Gastroesophageal sphincter (tissue), 4 donors: ENCODE measurements around the gene ICOSLG. TPM values are rescaled to one million over a fixed set of nuclear protein-coding genes. Genes with fewer than 3 reads are reported as not detected.

Source experiments
- ATAC-seq: fragments of 150-250 bp; one replicate; pipeline ENCODE4 v1.9.1; 2016; ENCODE audit warnings: mild to moderate bottlenecking, moderate library complexity
- H3K27ac ChIP-seq, 4 donors: fragments of 200-600 bp; sonication (generic) in 3 of 4; 1 replicate in 3 of 4; 2 replicates in 1 of 4; pipeline ENCODE4 v1.5.1; 2016 to 2019
- H3K27me3 ChIP-seq: fragments of 200-600 bp; sonication (generic); one replicate; pipeline ENCODE4 v1.5.1; 2019
- H3K36me3 ChIP-seq, 2 donors: fragments of 200-600 bp; sonication (generic); one replicate each; pipeline ENCODE4 v1.5.1; 2019; ENCODE audit warnings: control low read depth in 1 of 2
- H3K4me1 ChIP-seq, 3 donors: fragments of 200-600 bp; sonication (generic); 1 replicate in 2 of 3; 2 replicates in 1 of 3; pipeline ENCODE4 v1.5.1; 2016 to 2019; ENCODE audit warnings: control low read depth in 2 of 3
- H3K4me3 ChIP-seq, 2 donors: fragments of 200-600 bp; sonication (generic); one replicate each; pipeline ENCODE4 v1.5.1; 2019; ENCODE audit warnings: mild to moderate bottlenecking in 1 of 2, moderate library complexity in 1 of 2
- H3K9me3 ChIP-seq, 3 donors: fragments of 200-600 bp; sonication (generic); one replicate each; pipeline ENCODE4 v1.5.1; 2017 to 2019; ENCODE audit warnings: control low read depth in 2 of 3
- EP300 ChIP-seq: sonication (generic); formaldehyde crosslinking; IDR thresholded peaks from one replicate; pipeline ENCODE4 v1.6.1; 2017; ENCODE audit warnings: antibody characterized with exemption, mild to moderate bottlenecking
- POLR2A ChIP-seq, 2 donors: fragments of 450-650 bp; IDR thresholded peaks; one replicate each; pipeline ENCODE4 v1.6.1; 2017; ENCODE audit warnings: antibody characterized with exemption in 2 of 2, mild to moderate bottlenecking in 2 of 2, moderate library complexity in 1 of 2
- POLR2AphosphoS5 ChIP-seq: sonication (generic); formaldehyde crosslinking; IDR thresholded peaks from one replicate; pipeline ENCODE4 v1.6.1; 2017; ENCODE audit warnings: antibody characterized with exemption
- WGBS, 2 donors: methylation state at CpG; one replicate each; pipeline ENCODE4 v1.1.5; 2018; ENCODE audit warnings: low coverage in 1 of 2; 5-methylcytosine and 5-hydroxymethylcytosine counted together
- total RNA-seq, 4 donors: library from RNA; depleted of rRNA; stranded (reverse); fragments of >200 nt; gene quantifications; one replicate each; pipeline ENCODE4 v1.1.0, GENCODE V29; 2016
- TF ChIP-seq, protein P1 (sequence below), 4 experiments: fragments of 200-600 bp in 2 of 4; fragments of 450-650 bp in 2 of 4; sonication (generic) in 1 of 4; IDR thresholded peaks; one replicate each; pipeline ENCODE4 v1.5.1; 2017 to 2019; ENCODE audit warnings: antibody characterized with exemption in 4 of 4, mild to moderate bottlenecking in 2 of 4, moderate library complexity in 2 of 4

The ICOSLG gene
- total RNA-seq, 4 donors from 2014 or later, result 0.40 to 1.9 (median 0.80) TPM

DNA sequence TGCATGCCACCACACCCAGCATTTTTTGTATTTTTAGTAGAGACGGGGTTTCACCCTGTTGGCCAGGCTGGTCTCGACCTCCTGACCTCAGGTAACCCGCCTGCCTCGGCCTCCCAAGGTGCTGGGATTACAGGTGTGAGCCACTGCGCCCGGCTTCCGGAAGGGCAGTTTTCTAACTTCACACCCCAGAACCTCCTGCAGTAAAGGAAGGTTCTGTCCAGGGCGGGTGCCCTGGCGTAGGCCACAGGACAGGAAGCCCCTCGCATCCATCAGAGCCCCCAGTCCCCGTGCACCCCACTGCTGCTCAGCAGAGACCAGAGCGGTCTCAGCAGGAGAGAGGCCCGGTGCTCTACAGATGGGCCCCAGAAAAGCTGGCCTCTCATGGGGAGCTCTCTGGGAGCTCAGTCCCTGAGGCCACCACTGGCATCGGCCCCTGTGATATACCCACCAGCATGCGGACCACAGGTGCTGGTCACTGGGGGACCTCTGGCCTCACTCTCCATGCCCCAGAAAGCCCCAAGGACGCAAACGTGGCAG lies 25.1 kb upstream of the ICOSLG start:
- Histone ChIP-seq H3K27me3 (peaks cover 36% of the 10 kb centered on the region), H3K9me3 (no peaks in the 10 kb centered on the region), H3K36me3 (no peaks in the 10 kb centered on the region), H3K27ac (no peak overlapping the region), H3K4me1 (no peaks in the 10 kb centered on the region), H3K4me3 (no peak overlapping the region)
- TF ChIP-seq, protein P1, sequence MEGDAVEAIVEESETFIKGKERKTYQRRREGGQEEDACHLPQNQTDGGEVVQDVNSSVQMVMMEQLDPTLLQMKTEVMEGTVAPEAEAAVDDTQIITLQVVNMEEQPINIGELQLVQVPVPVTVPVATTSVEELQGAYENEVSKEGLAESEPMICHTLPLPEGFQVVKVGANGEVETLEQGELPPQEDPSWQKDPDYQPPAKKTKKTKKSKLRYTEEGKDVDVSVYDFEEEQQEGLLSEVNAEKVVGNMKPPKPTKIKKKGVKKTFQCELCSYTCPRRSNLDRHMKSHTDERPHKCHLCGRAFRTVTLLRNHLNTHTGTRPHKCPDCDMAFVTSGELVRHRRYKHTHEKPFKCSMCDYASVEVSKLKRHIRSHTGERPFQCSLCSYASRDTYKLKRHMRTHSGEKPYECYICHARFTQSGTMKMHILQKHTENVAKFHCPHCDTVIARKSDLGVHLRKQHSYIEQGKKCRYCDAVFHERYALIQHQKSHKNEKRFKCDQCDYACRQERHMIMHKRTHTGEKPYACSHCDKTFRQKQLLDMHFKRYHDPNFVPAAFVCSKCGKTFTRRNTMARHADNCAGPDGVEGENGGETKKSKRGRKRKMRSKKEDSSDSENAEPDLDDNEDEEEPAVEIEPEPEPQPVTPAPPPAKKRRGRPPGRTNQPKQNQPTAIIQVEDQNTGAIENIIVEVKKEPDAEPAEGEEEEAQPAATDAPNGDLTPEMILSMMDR (IDR thresholded peaks at IDR 0.05), result no peak
- no peak for TF ChIP-seq POLR2A (IDR thresholded peaks at IDR 0.05)
- no peak for TF ChIP-seq EP300
- TF ChIP-seq POLR2AphosphoS5, result no peak
- 94% methylated on average over 2 of the region's 17 CpGs; no CpG with 5 or more reads in 1 of the 2 donors for WGBS, 2 donors
- ATAC-seq, result no peak

DNA sequence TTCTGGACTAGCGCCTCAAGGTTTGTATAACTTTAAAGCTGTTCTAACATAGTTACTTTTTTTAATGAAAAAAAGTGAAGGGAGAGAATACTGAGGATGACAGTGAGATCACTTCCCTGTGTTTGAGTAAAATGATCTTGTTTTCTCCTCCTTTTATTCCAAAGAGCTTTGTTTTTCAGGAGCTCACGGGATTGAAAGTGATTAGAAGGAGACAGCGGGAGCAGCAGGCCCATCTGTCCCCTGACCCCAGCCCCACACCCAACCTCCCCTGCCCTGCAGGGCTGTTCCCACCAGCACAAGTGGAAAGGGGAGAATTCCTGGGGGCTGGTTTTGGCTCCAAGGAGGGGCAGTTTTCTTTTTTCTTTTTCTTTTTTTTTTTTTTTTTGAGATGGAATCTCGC lies 23.0 kb upstream of the ICOSLG start:
- Histone ChIP-seq H3K36me3 (no peaks in the 10 kb centered on the region), H3K4me3 (no peak overlapping the region), H3K27ac (no peak overlapping the region), H3K4me1 (no peaks in the 10 kb centered on the region), H3K27me3 (peaks cover 41% of the 10 kb centered on the region), H3K9me3 (peaks cover 0 to 17% (median 0%) of the 10 kb centered on the region in 3 donors)
- no peak for TF ChIP-seq POLR2A (IDR thresholded peaks at IDR 0.05)
- no peak for TF ChIP-seq POLR2AphosphoS5
- TF ChIP-seq, protein P1 (IDR thresholded peaks at IDR 0.05), result no peak
- no peak for TF ChIP-seq EP300
- no peak for ATAC-seq
- WGBS, 2 donors, result 54 to 55% methylated on average over 2 to 4 of the region's 4 CpGs

DNA sequence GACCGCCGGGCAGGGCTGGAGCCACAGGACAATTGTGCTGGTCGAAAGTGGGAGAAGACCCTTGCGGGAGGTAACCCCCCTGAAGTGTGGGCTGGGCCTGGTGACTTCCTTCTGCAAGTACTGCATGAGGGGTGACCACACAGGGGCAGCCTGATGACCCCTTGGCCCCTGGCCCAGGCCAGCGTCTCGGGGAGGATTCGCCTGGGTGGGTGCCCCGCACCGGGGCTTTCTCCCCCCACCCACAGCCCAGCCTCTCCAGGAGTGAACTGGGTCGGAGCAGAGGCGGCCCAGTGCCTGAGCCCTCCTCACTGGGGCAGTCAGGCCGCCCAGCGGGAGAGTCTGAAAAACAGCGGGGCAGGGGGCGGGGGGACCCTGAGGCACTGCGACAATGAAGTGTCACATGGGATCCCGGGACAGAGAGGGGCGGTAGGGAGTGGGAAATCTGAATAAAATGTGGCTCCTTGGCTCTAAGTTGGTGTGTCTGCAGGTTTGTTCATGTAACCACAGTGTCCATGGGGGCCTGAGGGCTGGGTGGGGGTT lies 22.5 kb upstream of the ICOSLG start:
- no peak overlapping the region for H3K27ac ChIP-seq
- no peak overlapping the region for H3K4me3 ChIP-seq
- TF ChIP-seq POLR2A (IDR thresholded peaks at IDR 0.05) (no peak), POLR2AphosphoS5 (no peak), EP300 (no peak)
- TF ChIP-seq, protein P1 (IDR thresholded peaks at IDR 0.05), result no peak
- H3K36me3 ChIP-seq, result no peaks in the 10 kb centered on the region
- no peak for ATAC-seq
- WGBS, 2 donors, result 17 to 71% methylated on average over 2 to 4 of the region's 18 CpGs
- H3K4me1 ChIP-seq, result no peaks in the 10 kb centered on the region
- H3K9me3 ChIP-seq, result peaks cover 0 to 18% (median 0%) of the 10 kb centered on the region in 3 donors
- peaks cover 44% of the 10 kb centered on the region for H3K27me3 ChIP-seq

DNA sequence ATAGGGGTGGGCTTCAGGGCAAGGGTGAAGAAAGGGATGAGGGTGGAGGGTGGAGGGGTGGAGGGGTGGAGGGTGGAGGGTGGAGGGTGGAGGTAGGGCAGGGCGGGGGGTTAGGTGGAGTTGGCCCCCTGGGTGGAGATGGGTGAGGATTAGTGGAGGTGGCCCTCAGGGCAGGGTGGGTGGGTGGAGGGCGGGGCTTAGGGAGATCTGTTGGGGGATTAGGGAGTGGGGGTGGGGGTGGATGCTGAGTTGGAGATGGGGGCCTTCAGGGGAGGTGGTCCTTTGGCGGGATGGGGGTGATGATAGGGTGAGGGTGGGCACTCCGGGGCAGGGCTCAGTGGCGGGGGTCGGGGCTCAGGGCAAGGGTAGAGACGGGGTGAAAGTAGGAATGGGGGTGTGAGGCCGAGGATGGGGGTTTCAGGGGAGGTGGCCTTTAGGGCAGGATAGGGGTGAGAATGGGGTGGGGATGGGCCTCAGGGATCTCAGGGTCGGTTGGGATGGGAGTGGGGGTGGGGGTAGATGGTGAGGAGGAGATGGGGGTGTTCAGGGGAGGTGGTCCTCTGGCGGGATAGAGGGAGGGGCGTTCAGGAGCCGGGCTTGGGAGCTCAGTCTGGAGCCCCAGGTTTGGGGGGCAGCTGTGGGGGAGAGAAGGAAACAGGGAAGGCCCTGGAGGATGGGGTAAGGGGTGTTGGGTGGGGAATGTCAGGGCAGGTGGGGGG lies 21.8 kb upstream of the ICOSLG start:
- TF ChIP-seq POLR2AphosphoS5 (no peak), EP300 (no peak), POLR2A (IDR thresholded peaks at IDR 0.05) (no peak)
- TF ChIP-seq, protein P1 (IDR thresholded peaks at IDR 0.05), result no peak
- Histone ChIP-seq H3K4me1 (no peaks in the 10 kb centered on the region), H3K27ac (no peak overlapping the region), H3K4me3 (no peak overlapping the region), H3K27me3 (peaks cover 44% of the 10 kb centered on the region), H3K9me3 (peaks cover 0 to 18% (median 0%) of the 10 kb centered on the region in 3 donors), H3K36me3 (no peaks in the 10 kb centered on the region)
- ATAC-seq, result no peak
- 42 to 66% methylated on average over 2 to 5 of the region's 12 CpGs for WGBS, 2 donors
